Endothelial cell of umbilical vein (primary cell): Measurements from ENCODE around the gene SLC35A1. TPM values are rescaled to one million over a fixed set of nuclear protein-coding genes. Genes with fewer than 3 reads are reported as not detected.

Experiments
- BruUV-seq: library from RNA; stranded (reverse); fragments of 400-500 nt; replicated peaks from 2 replicates; lab custom pipeline; 2021; lab: Mats Ljungman, UMichigan
- CTCF ChIA-PET: fragments of 300-600, 350-600 bp; sonication (Branson Sonifier 250); formaldehyde crosslinking; loops from one replicate; lab custom pipeline; 2021; ENCODE audit warnings: antibody characterized with exemption, inconsistent platforms; lab: Charles Lee
- POLR2A ChIA-PET: fragments of 300-600, 350-600 bp; sonication (Branson Sonifier 250); formaldehyde crosslinking; loops from one replicate; lab custom pipeline; 2021; ENCODE audit warnings: antibody characterized with exemption, inconsistent platforms; lab: Charles Lee
- DNase-seq: peaks from one replicate; pipeline ENCODE4 v3.0.0-alpha.2; 2011; ENCODE audit warnings: low read depth, low spot score
- FAIRE-seq: peaks from 2 replicates; lab custom pipeline; 2011; peaks lifted over from hg19 to GRCh38; lab: Jason Lieb, UNC
- H2AFZ ChIP-seq: 2 replicates; pipeline ENCODE4 v1.6.0; 2012; ENCODE audit warnings: low read depth, low read length, control low read depth, inconsistent platforms
- H3K27ac ChIP-seq: 2 replicates; pipeline ENCODE4 v1.5.1; 2011; ENCODE audit warnings: low read depth, mild to moderate bottlenecking, control low read depth, low read length, moderate library complexity; ENCODE audit not compliant: insufficient read depth
- H3K27me3 ChIP-seq, 2 experiments: 2 replicates each; pipeline versions ENCODE4 v1.6.0 to v1.6.1; 2011; ENCODE audit warnings: low read length in 2 of 2, mixed read lengths in 1 of 2; ENCODE audit not compliant: control insufficient read depth in 2 of 2, insufficient read depth in 2 of 2
- H3K36me3 ChIP-seq, 2 experiments: 2 replicates in 1 of 2; 3 replicates in 1 of 2; pipeline ENCODE4 v1.5.1; 2011; ENCODE audit warnings: low read length in 2 of 2, mild to moderate bottlenecking in 1 of 2, moderate library complexity in 1 of 2; ENCODE audit not compliant: control insufficient read depth in 2 of 2, insufficient read depth in 2 of 2; ENCODE audit errors: extremely low read depth in 1 of 2
- H3K4me1 ChIP-seq: 3 replicates; pipeline ENCODE4 v1.5.1; 2011; ENCODE audit warnings: mild to moderate bottlenecking, low read length; ENCODE audit not compliant: control insufficient read depth, insufficient read depth; ENCODE audit errors: extremely low read depth
- H3K4me2 ChIP-seq: 2 replicates; pipeline ENCODE4 v1.6.1; 2011; ENCODE audit warnings: low read length, control low read depth, mixed read lengths; ENCODE audit not compliant: insufficient read depth
- H3K4me3 ChIP-seq, 3 experiments: fragments of 200-600 bp in 1 of 3; sonication (generic), shearing (Covaris generic) in 1 of 3; replicated peaks in 1 of 3; 2 replicates each; pipeline ENCODE4 v1.5.1; 2011 to 2016; ENCODE audit warnings: control low read depth in 3 of 3, low read length in 3 of 3, mild to moderate bottlenecking in 2 of 3, inconsistent platforms in 1 of 3, low read depth in 1 of 3, moderate library complexity in 1 of 3; ENCODE audit not compliant: insufficient read depth in 1 of 3
- H3K79me2 ChIP-seq: 2 replicates; pipeline ENCODE4 v1.6.0; 2012; ENCODE audit warnings: low read length, inconsistent platforms; ENCODE audit not compliant: control insufficient read depth, insufficient read depth
- H3K9ac ChIP-seq: replicated peaks from 2 replicates; pipeline ENCODE3; 2011; ENCODE audit warnings: low read length, control low read depth; ENCODE audit not compliant: insufficient read depth; ENCODE audit errors: extremely low read depth
- H3K9me1 ChIP-seq: replicated peaks from 3 replicates; pipeline ENCODE4 v1.6.0; 2011; ENCODE audit warnings: mild to moderate bottlenecking, low read length; ENCODE audit not compliant: control insufficient read depth, insufficient read depth; ENCODE audit errors: extremely low read depth
- H3K9me3 ChIP-seq: replicated peaks from 2 replicates; pipeline ENCODE4 v1.5.1; 2012; ENCODE audit warnings: low read length, inconsistent platforms; ENCODE audit not compliant: control insufficient read depth, insufficient read depth
- H4K20me1 ChIP-seq: replicated peaks from 2 replicates; pipeline ENCODE3; 2011; ENCODE audit warnings: mild to moderate bottlenecking, low read length; ENCODE audit not compliant: control insufficient read depth, insufficient read depth; ENCODE audit errors: extremely low read depth
- EZH2 ChIP-seq: IDR thresholded peaks from 2 replicates; pipeline ENCODE4 v1.6.1; 2012; ENCODE audit warnings: borderline replicate concordance, low read depth, mild to moderate bottlenecking, moderate library complexity, low read length, inconsistent platforms; ENCODE audit not compliant: severe bottlenecking
- FOS ChIP-seq: IDR thresholded peaks from 2 replicates; pipeline ENCODE4 v1.6.1; 2011; ENCODE audit warnings: mild to moderate bottlenecking, low read length, moderate library complexity, borderline replicate concordance; ENCODE audit not compliant: insufficient read depth
- GATA2 ChIP-seq: IDR thresholded peaks from 2 replicates; pipeline ENCODE4 v1.7.0; 2011; ENCODE audit warnings: low read depth, mild to moderate bottlenecking, moderate library complexity, mixed read lengths, low read length; ENCODE audit not compliant: insufficient read length, insufficient read depth
- JUN ChIP-seq: IDR thresholded peaks from 2 replicates; pipeline ENCODE4 v1.6.1; 2011; ENCODE audit warnings: borderline replicate concordance, low read depth; ENCODE audit not compliant: insufficient read length, insufficient read depth
- MAX ChIP-seq: IDR thresholded peaks from 2 replicates; pipeline ENCODE4 v1.6.1; 2011; ENCODE audit not compliant: insufficient read depth, insufficient read length
- MYC ChIP-seq: IDR thresholded peaks from one replicate; pipeline ENCODE4 v1.6.1; 2011; ENCODE audit warnings: mild to moderate bottlenecking, low read depth, low read length
- POLR2A ChIP-seq: IDR thresholded peaks from 2 replicates; pipeline ENCODE4 v1.6.1; 2012; ENCODE audit warnings: low read depth, mild to moderate bottlenecking, control low read depth, low read length
- POLR2AphosphoS5 ChIP-seq: IDR thresholded peaks from 2 replicates; pipeline ENCODE4 v1.6.1; 2012; ENCODE audit warnings: low read depth, mild to moderate bottlenecking, control low read depth, low read length, moderate library complexity; ENCODE audit not compliant: insufficient read depth
- dilution Hi-C: fragments of 300-500 bp; cut with MboI; formaldehyde crosslinking; loops from one replicate; pipeline ENCODE4 v1.15.0; 2019; ENCODE audit warnings: low sequenced_read_pairs; ENCODE audit not compliant: extremely low pct_ligation_motif_present
- intact Hi-C: fragments of 100-400 bp; cut with micrococcal nuclease; formaldehyde crosslinking; loops from one replicate; pipeline ENCODE4 v1.10.0; 2022
- polyA plus RNA-seq, 4 experiments: library from polyadenylated mRNA; depleted of rRNA in 3 of 4; stranded (reverse) in 3 of 4; unstranded in 1 of 4; fragments of >200 nt; gene quantifications; 2 replicates each; pipeline versions ENCODE4 v1.2.1 to v1.2.3, GENCODE V29; 2011 to 2012; ENCODE audit warnings: missing spikeins in 1 of 4
- total RNA-seq: library from RNA; stranded (reverse); gene quantifications from 2 replicates; pipeline ENCODE4 v1.2.3, GENCODE V29; 2021
- TF ChIP-seq, protein P1 (sequence below), 2 donors: IDR thresholded peaks; 1 replicate in 1 of 2; 2 replicates in 1 of 2; pipeline ENCODE4 v1.5.1; 2011; ENCODE audit warnings: low read length in 2 of 2, mild to moderate bottlenecking in 2 of 2, moderate library complexity in 2 of 2, control low read depth in 1 of 2, inconsistent platforms in 1 of 2, low read depth in 1 of 2; ENCODE audit not compliant: insufficient read depth in 1 of 2; ENCODE audit errors: extremely low read depth in 1 of 2

Gene SLC35A1
- total and polyA plus RNA-seq, 2 donors (not counting 3 experiments of a cell fraction or from before 2014, with no cell fraction given), result 13.0 to 13.9 TPM

DNA sequence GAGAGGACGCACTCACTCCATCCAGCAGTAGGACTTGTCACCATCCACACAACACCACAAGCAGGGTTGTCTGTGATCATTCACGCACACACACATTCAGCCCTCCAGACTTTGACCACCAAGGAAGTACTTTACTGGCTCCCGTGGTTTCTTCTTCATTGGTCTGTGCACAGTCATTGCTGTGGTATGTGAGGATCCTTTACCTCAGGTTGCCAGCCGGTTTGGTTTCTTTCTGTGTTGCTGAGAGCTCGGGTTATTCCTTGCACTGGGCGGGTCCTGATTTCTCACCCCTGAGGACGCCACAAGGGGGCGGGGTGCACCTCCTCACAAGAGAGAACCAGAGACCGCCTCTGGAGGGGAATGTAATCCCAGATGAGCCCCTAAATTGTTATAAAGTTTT, 11.2 kb downstream of the SLC35A1 start:
- CTCF ChIA-PET, result no interaction called here
- Histone ChIP-seq H3K79me2 (no peaks in the 10 kb centered on the region), H3K9me3 (no peaks in the 10 kb centered on the region), H3K36me3 (no peaks in the 10 kb centered on the region), H3K27me3 (no peaks in the 10 kb centered on the region), H3K4me2 (no peak overlapping the region), H3K9me1 (no peaks in the 10 kb centered on the region), H4K20me1 (no peaks in the 10 kb centered on the region), H2AFZ (no peak overlapping the region), H3K4me1 (peaks cover 14% of the 10 kb centered on the region), H3K9ac (no peak overlapping the region), H3K4me3 (no peak overlapping the region), H3K27ac (no peak overlapping the region)
- POLR2A ChIA-PET, result no interaction called here
- no TSS peak for BruUV-seq
- DNase-seq, result no peak
- TF ChIP-seq POLR2A (no peak), POLR2AphosphoS5 (no peak)
- intact Hi-C loops (no loop called here), dilution Hi-C loops (no loop called here)
- FAIRE-seq, result no peak

GRCh38 chr6:87484491-87484890, 11.7 kb downstream of the SLC35A1 start:
- ChIA-PET CTCF (no interaction called here), POLR2A (no interaction called here)
- FAIRE-seq (no peak), DNase-seq (no peak)
- Histone ChIP-seq H3K27ac (no peak overlapping the region), H3K27me3 (no peaks in the 10 kb centered on the region), H3K4me1 (peaks cover 14% of the 10 kb centered on the region), H3K4me3 (no peak overlapping the region), H3K9ac (no peak overlapping the region), H2AFZ (no peak overlapping the region), H3K4me2 (no peak overlapping the region), H4K20me1 (no peaks in the 10 kb centered on the region), H3K9me1 (no peaks in the 10 kb centered on the region), H3K9me3 (no peaks in the 10 kb centered on the region), H3K79me2 (no peaks in the 10 kb centered on the region), H3K36me3 (no peaks in the 10 kb centered on the region)
- BruUV-seq, result no TSS peak
- dilution Hi-C loops, result no loop called here
- intact Hi-C loops, result no loop called here
- TF ChIP-seq MAX (no peak), FOS (no peak), JUN (no peak), POLR2A (no peak), EZH2 (no peak), MYC (no peak), GATA2 (no peak), POLR2AphosphoS5 (no peak)
- TF ChIP-seq, protein P1, sequence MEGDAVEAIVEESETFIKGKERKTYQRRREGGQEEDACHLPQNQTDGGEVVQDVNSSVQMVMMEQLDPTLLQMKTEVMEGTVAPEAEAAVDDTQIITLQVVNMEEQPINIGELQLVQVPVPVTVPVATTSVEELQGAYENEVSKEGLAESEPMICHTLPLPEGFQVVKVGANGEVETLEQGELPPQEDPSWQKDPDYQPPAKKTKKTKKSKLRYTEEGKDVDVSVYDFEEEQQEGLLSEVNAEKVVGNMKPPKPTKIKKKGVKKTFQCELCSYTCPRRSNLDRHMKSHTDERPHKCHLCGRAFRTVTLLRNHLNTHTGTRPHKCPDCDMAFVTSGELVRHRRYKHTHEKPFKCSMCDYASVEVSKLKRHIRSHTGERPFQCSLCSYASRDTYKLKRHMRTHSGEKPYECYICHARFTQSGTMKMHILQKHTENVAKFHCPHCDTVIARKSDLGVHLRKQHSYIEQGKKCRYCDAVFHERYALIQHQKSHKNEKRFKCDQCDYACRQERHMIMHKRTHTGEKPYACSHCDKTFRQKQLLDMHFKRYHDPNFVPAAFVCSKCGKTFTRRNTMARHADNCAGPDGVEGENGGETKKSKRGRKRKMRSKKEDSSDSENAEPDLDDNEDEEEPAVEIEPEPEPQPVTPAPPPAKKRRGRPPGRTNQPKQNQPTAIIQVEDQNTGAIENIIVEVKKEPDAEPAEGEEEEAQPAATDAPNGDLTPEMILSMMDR (IDR thresholded peaks at IDR 0.05; ENCODE audit: extremely low read depth in 1 of 2, insufficient read depth in 1 of 2, low read depth in 1 of 2, low read length in 2 of 2), result no peak
